Subcutaneous abdominal adipose tissue (tissue), 5 donors: Measurements from ENCODE around the gene AK5.

ENCODE experiments used
- H3K27ac ChIP-seq: one replicate; pipeline ENCODE4 v1.7.0; 2013; ENCODE audit warnings: low read depth, mild to moderate bottlenecking, inconsistent platforms, low read length, moderate library complexity
- H3K27me3 ChIP-seq, 5 donors: one replicate each; pipeline ENCODE4 v1.7.0; 2013; ENCODE audit warnings: low read length in 5 of 5, inconsistent platforms in 1 of 5; ENCODE audit not compliant: control insufficient read depth in 5 of 5, insufficient read depth in 4 of 5
- H3K36me3 ChIP-seq, 5 donors: one replicate each; pipeline ENCODE4 v1.7.0; 2013; ENCODE audit warnings: low read length in 5 of 5; ENCODE audit not compliant: control insufficient read depth in 5 of 5, insufficient read depth in 5 of 5
- H3K4me1 ChIP-seq, 5 donors: one replicate each; pipeline ENCODE4 v1.7.0; 2013; ENCODE audit warnings: low read length in 5 of 5, mild to moderate bottlenecking in 3 of 5, moderate library complexity in 1 of 5; ENCODE audit not compliant: control insufficient read depth in 5 of 5, insufficient read depth in 5 of 5
- H3K4me3 ChIP-seq, 5 donors: one replicate each; pipeline ENCODE4 v1.7.0; 2013; ENCODE audit warnings: low read length in 5 of 5, low read depth in 1 of 5
- H3K9ac ChIP-seq, 5 donors: one replicate each; pipeline ENCODE4 v1.7.0; 2013; ENCODE audit warnings: low read length in 5 of 5, mild to moderate bottlenecking in 4 of 5, moderate library complexity in 3 of 5
- H3K9me3 ChIP-seq, 5 donors: one replicate each; pipeline ENCODE4 v1.7.0; 2013; ENCODE audit warnings: low read length in 5 of 5; ENCODE audit not compliant: control insufficient read depth in 5 of 5
- donor health status: healthy.
- donor health status: healthy.
- donor health status: healthy.
- donor health status: healthy.
- donor health status: healthy.

AK5 gene

GRCh38 chr1:77313491-77313890 lies 31.7 kb downstream of the AK5 start:
- Histone ChIP-seq H3K9me3 (no peaks in the 10 kb centered on the region), H3K27ac (no peak overlapping the region), H3K36me3 (no peaks in the 10 kb centered on the region), H3K27me3 (no peaks in the 10 kb centered on the region), H3K4me1 (no peaks in the 10 kb centered on the region), H3K9ac (no peak overlapping the region), H3K4me3 (no peak overlapping the region)

GRCh38 chr1:77316006-77316405 lies 34.2 kb downstream of the AK5 start:
- H3K4me3 ChIP-seq, result no peak overlapping the region

GRCh38 chr1:77316966-77317365 lies 35.1 kb downstream of the AK5 start:
- H3K4me1 ChIP-seq, result no peaks in the 10 kb centered on the region
- no peaks in the 10 kb centered on the region for H3K27me3 ChIP-seq
- no peak overlapping the region for H3K4me3 ChIP-seq
- no peaks in the 10 kb centered on the region for H3K36me3 ChIP-seq
- H3K27ac ChIP-seq, result no peak overlapping the region
- no peaks in the 10 kb centered on the region for H3K9me3 ChIP-seq
- no peak overlapping the region for H3K9ac ChIP-seq

More at GRCh38 chr1:77316006-77316405, 34.2 kb downstream of the AK5 start:
- Histone ChIP-seq H3K9me3 (no peaks in the 10 kb centered on the region), H3K4me1 (no peaks in the 10 kb centered on the region), H3K9ac (no peak overlapping the region), H3K36me3 (no peaks in the 10 kb centered on the region), H3K27ac (no peak overlapping the region), H3K27me3 (no peaks in the 10 kb centered on the region)

- Histone ChIP-seq H3K36me3 (no peaks in the 10 kb centered on the region), H3K9ac (no peak overlapping the region), H3K27me3 (no peaks in the 10 kb centered on the region), H3K4me3 (no peak overlapping the region), H3K4me1 (no peaks in the 10 kb centered on the region), H3K27ac (no peak overlapping the region), H3K9me3 (no peaks in the 10 kb centered on the region)
Observed at GRCh38 chr1:77319036-77319705, 37.4 kb downstream of the AK5 start.

- no peak overlapping the region for H3K9ac ChIP-seq
- no peaks in the 10 kb centered on the region for H3K9me3 ChIP-seq
- H3K4me1 ChIP-seq, result no peaks in the 10 kb centered on the region
- H3K27me3 ChIP-seq, result no peaks in the 10 kb centered on the region
- no peak overlapping the region for H3K4me3 ChIP-seq
- no peak overlapping the region for H3K27ac ChIP-seq
- no peaks in the 10 kb centered on the region for H3K36me3 ChIP-seq
Observed at GRCh38 chr1:77322061-77322900, 40.5 kb downstream of the AK5 start.

- no peaks in the 10 kb centered on the region for H3K4me1 ChIP-seq
- H3K36me3 ChIP-seq, result no peaks in the 10 kb centered on the region
- H3K27me3 ChIP-seq, result no peaks in the 10 kb centered on the region
- H3K4me3 ChIP-seq, result no peak overlapping the region
- H3K27ac ChIP-seq, result no peak overlapping the region
- no peak overlapping the region for H3K9ac ChIP-seq
- no peaks in the 10 kb centered on the region for H3K9me3 ChIP-seq
Observed at GRCh38 chr1:77333501-77333900, 51.7 kb downstream of the AK5 start.

GRCh38 chr1:77336729-77337128 lies 54.9 kb downstream of the AK5 start:
- Histone ChIP-seq H3K4me1 (no peaks in the 10 kb centered on the region), H3K27me3 (no peaks in the 10 kb centered on the region), H3K9me3 (no peaks in the 10 kb centered on the region), H3K27ac (no peak overlapping the region), H3K4me3 (no peak overlapping the region), H3K9ac (no peak overlapping the region), H3K36me3 (no peaks in the 10 kb centered on the region)

GRCh38 chr1:77339326-77339725 lies 57.5 kb downstream of the AK5 start:
- Histone ChIP-seq H3K9me3 (no peaks in the 10 kb centered on the region), H3K4me3 (no peak overlapping the region)

GRCh38 chr1:77341195-77341594 lies 59.4 kb downstream of the AK5 start:
- no peaks in the 10 kb centered on the region for H3K36me3 ChIP-seq
- H3K9me3 ChIP-seq, result no peaks in the 10 kb centered on the region
- no peaks in the 10 kb centered on the region for H3K27me3 ChIP-seq
- H3K9ac ChIP-seq, result no peak overlapping the region
- no peak overlapping the region for H3K27ac ChIP-seq
- no peaks in the 10 kb centered on the region for H3K4me1 ChIP-seq
- no peak overlapping the region for H3K4me3 ChIP-seq

More at GRCh38 chr1:77339326-77339725, 57.5 kb downstream of the AK5 start:
- Histone ChIP-seq H3K27ac (no peak overlapping the region), H3K9ac (no peak overlapping the region), H3K36me3 (no peaks in the 10 kb centered on the region), H3K4me1 (no peaks in the 10 kb centered on the region), H3K27me3 (no peaks in the 10 kb centered on the region)

GRCh38 chr1:77342745-77343144 lies 60.9 kb downstream of the AK5 start:
- no peak overlapping the region for H3K4me3 ChIP-seq
- H3K27me3 ChIP-seq, result no peaks in the 10 kb centered on the region
- H3K36me3 ChIP-seq, result no peaks in the 10 kb centered on the region
- no peak overlapping the region for H3K27ac ChIP-seq
- no peak overlapping the region for H3K9ac ChIP-seq
- no peaks in the 10 kb centered on the region for H3K9me3 ChIP-seq
- no peaks in the 10 kb centered on the region for H3K4me1 ChIP-seq
